HEK293 (cell line): ENCODE measurements around the gene PRKRA.

Source experiments
- CTCF ChIA-PET: fragments of 350-600 bp; formaldehyde crosslinking; extraction: SDS; loops from one replicate; lab custom pipeline; 2021; ENCODE audit warnings: antibody characterized with exemption; lab: Yijun Ruan, JAX
- POLR2A ChIA-PET: fragments of 300-600 bp; formaldehyde crosslinking; extraction: SDS; loops from one replicate; lab custom pipeline; 2020; ENCODE audit warnings: antibody characterized with exemption, inconsistent platforms; lab: Yijun Ruan, JAX
- H3K27ac ChIP-seq: fragments of 200-500 bp; sonication (Bioruptor generic); 2 replicates; pipeline ENCODE4 v1.5.1; 2014; ENCODE audit warnings: low read depth, low read length, control low read depth, inconsistent platforms; ENCODE audit errors: extremely low read depth
- H3K36me3 ChIP-seq, 2 experiments: fragments of 200-500 bp in 1 of 2; sonication (Bioruptor generic) in 1 of 2; 1 replicate in 1 of 2; 2 replicates in 1 of 2; pipeline ENCODE4 v1.5.1; 2014 to 2017; ENCODE audit warnings: inconsistent platforms in 2 of 2, low read length in 2 of 2; ENCODE audit not compliant: control insufficient read depth in 2 of 2, insufficient read depth in 1 of 2
- H3K4me1 ChIP-seq: fragments of 200-500 bp; sonication (Bioruptor generic); 2 replicates; pipeline ENCODE4 v1.5.1; 2014; ENCODE audit warnings: mild to moderate bottlenecking, low read length, inconsistent platforms; ENCODE audit not compliant: control insufficient read depth, insufficient read depth
- H3K4me3 ChIP-seq: 2 replicates; pipeline ENCODE4 v1.5.1; 2011; ENCODE audit warnings: low read depth, mild to moderate bottlenecking, control low read depth, low read length, moderate library complexity
- H3K9me3 ChIP-seq: fragments of 200-500 bp; sonication (Bioruptor generic); 2 replicates; pipeline ENCODE4 v1.5.1; 2014; ENCODE audit warnings: low read depth, low read length, inconsistent platforms; ENCODE audit not compliant: control insufficient read depth, insufficient read depth
- HOXA7 ChIP-seq: sonication (generic); formaldehyde crosslinking; IDR thresholded peaks from 2 replicates; pipeline ENCODE4 v1.8.1; 2022; ENCODE audit warnings: missing genetic modification reagents, borderline replicate concordance
- REPIN1 ChIP-seq: fragments of 450-650 bp; formaldehyde crosslinking; IDR thresholded peaks from 2 replicates; pipeline ENCODE4 v1.5.1; 2017; ENCODE audit warnings: missing biosample characterization, missing genetic modification characterization, low read depth
- SCRT2 ChIP-seq: fragments of 450-650 bp; formaldehyde crosslinking; IDR thresholded peaks from 2 replicates; pipeline ENCODE4 v1.5.1; 2016; ENCODE audit warnings: missing biosample characterization, missing genetic modification characterization
- ZBTB20 ChIP-seq: fragments of 450-650 bp; formaldehyde crosslinking; IDR thresholded peaks from 2 replicates; pipeline ENCODE4 v1.5.1; 2016; ENCODE audit warnings: missing biosample characterization, missing genetic modification characterization
- ZNF132 ChIP-seq: fragments of 450-650 bp; formaldehyde crosslinking; IDR thresholded peaks from 2 replicates; pipeline ENCODE4 v1.5.1; 2017; ENCODE audit warnings: missing biosample characterization, missing genetic modification characterization, borderline replicate concordance
- ZNF23 ChIP-seq: fragments of 450-650 bp; formaldehyde crosslinking; IDR thresholded peaks from 2 replicates; pipeline ENCODE4 v1.5.1; 2016; ENCODE audit warnings: missing biosample characterization, missing genetic modification characterization, borderline replicate concordance
- ZNF248 ChIP-seq: fragments of 450-650 bp; formaldehyde crosslinking; IDR thresholded peaks from 2 replicates; pipeline ENCODE4 v1.5.1; 2017; ENCODE audit warnings: missing biosample characterization, missing genetic modification characterization
- ZNF274 ChIP-seq, 2 experiments: fragments of 200-500 bp in 1 of 2; fragments of 450-650 bp in 1 of 2; sonication (Bioruptor generic) in 1 of 2; formaldehyde crosslinking in 1 of 2; IDR thresholded peaks; 2 replicates each; pipeline versions ENCODE4 v1.5.1 to v1.6.1; 2014 to 2016; ENCODE audit warnings: borderline replicate concordance in 1 of 2, inconsistent platforms in 1 of 2, low read length in 1 of 2, missing biosample characterization in 1 of 2, missing genetic modification characterization in 1 of 2
- ZNF335 ChIP-seq: fragments of 450-650 bp; formaldehyde crosslinking; conservative IDR thresholded peaks from 2 replicates; pipeline ENCODE4 v1.5.1; 2016; ENCODE audit warnings: missing biosample characterization, missing genetic modification characterization
- ZNF549 ChIP-seq: fragments of 450-650 bp; IDR thresholded peaks from 2 replicates; pipeline ENCODE4 v1.5.1; 2018; ENCODE audit warnings: missing biosample characterization, missing genetic modification characterization, mild to moderate bottlenecking, inconsistent platforms, moderate library complexity
- ZNF600 ChIP-seq: fragments of 450-650 bp; formaldehyde crosslinking; IDR thresholded peaks from 2 replicates; pipeline ENCODE4 v1.5.1; 2016; ENCODE audit warnings: missing biosample characterization, missing genetic modification characterization
- ZNF610 ChIP-seq: fragments of 450-650 bp; formaldehyde crosslinking; IDR thresholded peaks from 2 replicates; pipeline ENCODE4 v1.5.1; 2016; ENCODE audit warnings: missing biosample characterization, missing genetic modification characterization, borderline replicate concordance
- ZNF624 ChIP-seq: fragments of 450-650 bp; formaldehyde crosslinking; IDR thresholded peaks from 2 replicates; pipeline ENCODE4 v1.5.1; 2017; ENCODE audit warnings: missing biosample characterization, missing genetic modification characterization
- ZSCAN23 ChIP-seq: fragments of 450-650 bp; formaldehyde crosslinking; IDR thresholded peaks from 2 replicates; pipeline ENCODE4 v1.5.1; 2016; ENCODE audit warnings: missing biosample characterization, missing genetic modification characterization
- TF ChIP-seq, protein P1 (sequence below): fragments of 450-650 bp; formaldehyde crosslinking; IDR thresholded peaks from 2 replicates; pipeline ENCODE4 v1.5.1; 2017; ENCODE audit warnings: missing biosample characterization, missing genetic modification characterization
- TF ChIP-seq, protein P2 (sequence below): fragments of 450-650 bp; formaldehyde crosslinking; IDR thresholded peaks from 2 replicates; pipeline ENCODE4 v1.5.1; 2016; ENCODE audit warnings: missing biosample characterization, missing genetic modification characterization
- TF ChIP-seq, protein P3 (sequence below): fragments of 450-650 bp; formaldehyde crosslinking; IDR thresholded peaks from 2 replicates; pipeline ENCODE4 v1.5.1; 2017; ENCODE audit warnings: missing biosample characterization, mild to moderate bottlenecking, missing genetic modification characterization, moderate library complexity
- TF ChIP-seq, protein P4 (sequence below): fragments of 450-650 bp; formaldehyde crosslinking; IDR thresholded peaks from 2 replicates; pipeline ENCODE4 v1.5.1; 2017; ENCODE audit warnings: missing biosample characterization, missing genetic modification characterization

The PRKRA gene

DNA sequence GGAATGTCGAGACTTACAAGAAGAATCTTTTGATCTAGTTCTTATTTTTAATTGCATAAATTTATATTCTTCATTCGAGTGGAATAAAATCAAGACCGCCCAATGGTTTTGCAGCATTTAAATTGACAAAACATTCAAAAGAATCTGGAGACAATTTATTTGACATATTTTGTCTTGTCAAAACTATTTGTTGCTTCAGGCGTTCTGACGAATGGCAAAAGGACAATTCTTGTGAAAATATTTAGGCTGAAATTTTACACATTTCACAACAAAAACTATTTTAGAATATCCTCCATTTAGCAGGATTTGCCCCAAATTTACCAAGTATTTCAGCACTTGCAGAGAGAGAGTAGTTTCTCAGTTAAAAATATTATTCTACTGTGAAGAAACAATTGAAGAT lies 41.7 kb downstream of the PRKRA start (continued):
- TF ChIP-seq, protein P1, sequence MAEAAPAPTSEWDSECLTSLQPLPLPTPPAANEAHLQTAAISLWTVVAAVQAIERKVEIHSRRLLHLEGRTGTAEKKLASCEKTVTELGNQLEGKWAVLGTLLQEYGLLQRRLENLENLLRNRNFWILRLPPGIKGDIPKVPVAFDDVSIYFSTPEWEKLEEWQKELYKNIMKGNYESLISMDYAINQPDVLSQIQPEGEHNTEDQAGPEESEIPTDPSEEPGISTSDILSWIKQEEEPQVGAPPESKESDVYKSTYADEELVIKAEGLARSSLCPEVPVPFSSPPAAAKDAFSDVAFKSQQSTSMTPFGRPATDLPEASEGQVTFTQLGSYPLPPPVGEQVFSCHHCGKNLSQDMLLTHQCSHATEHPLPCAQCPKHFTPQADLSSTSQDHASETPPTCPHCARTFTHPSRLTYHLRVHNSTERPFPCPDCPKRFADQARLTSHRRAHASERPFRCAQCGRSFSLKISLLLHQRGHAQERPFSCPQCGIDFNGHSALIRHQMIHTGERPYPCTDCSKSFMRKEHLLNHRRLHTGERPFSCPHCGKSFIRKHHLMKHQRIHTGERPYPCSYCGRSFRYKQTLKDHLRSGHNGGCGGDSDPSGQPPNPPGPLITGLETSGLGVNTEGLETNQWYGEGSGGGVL: no peak
- no peak for TF ChIP-seq SCRT2 (tag by site-specific recombination)
- TF ChIP-seq, protein P2, sequence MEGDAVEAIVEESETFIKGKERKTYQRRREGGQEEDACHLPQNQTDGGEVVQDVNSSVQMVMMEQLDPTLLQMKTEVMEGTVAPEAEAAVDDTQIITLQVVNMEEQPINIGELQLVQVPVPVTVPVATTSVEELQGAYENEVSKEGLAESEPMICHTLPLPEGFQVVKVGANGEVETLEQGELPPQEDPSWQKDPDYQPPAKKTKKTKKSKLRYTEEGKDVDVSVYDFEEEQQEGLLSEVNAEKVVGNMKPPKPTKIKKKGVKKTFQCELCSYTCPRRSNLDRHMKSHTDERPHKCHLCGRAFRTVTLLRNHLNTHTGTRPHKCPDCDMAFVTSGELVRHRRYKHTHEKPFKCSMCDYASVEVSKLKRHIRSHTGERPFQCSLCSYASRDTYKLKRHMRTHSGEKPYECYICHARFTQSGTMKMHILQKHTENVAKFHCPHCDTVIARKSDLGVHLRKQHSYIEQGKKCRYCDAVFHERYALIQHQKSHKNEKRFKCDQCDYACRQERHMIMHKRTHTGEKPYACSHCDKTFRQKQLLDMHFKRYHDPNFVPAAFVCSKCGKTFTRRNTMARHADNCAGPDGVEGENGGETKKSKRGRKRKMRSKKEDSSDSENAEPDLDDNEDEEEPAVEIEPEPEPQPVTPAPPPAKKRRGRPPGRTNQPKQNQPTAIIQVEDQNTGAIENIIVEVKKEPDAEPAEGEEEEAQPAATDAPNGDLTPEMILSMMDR: no peak

DNA sequence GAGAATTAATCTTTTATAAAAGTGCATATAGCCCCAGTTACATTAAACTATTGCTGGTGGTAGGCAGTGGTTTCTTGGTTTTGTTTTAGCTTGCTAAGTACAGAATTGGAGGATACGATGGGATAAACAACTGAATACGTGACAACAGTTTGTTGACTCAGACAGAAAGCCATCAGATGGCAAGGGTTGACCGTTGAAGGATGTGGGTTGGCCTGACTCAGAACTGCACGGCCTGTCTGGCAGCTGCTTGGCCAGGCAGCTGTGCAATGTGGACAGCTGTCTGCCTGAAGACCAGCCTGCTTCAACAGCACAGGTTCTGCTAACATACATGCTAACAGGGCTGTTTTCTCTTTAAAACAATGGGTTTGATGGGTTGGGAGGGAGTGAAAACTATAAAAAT lies 46.6 kb downstream of the PRKRA start:
- Histone ChIP-seq H3K9me3 (no peaks in the 10 kb centered on the region), H3K27ac (no peak overlapping the region), H3K4me1 (no peaks in the 10 kb centered on the region), H3K36me3 (no peaks in the 10 kb centered on the region), H3K4me3 (no peak overlapping the region)
- ChIA-PET POLR2A (interaction anchor here (0.9 to 1.3 kb wide), 2 partner anchors 10 kb away, joined by 3 to 4 read pairs; no protein-coding TSS in a partner anchor), CTCF (interaction anchor here (0.6 to 3.0 kb wide), 4 partner anchors 9 to 293 kb away, joined by 3 to 19 read pairs (median 5); no protein-coding TSS in a partner anchor)
- peak; percentile 54; the same call in 1 of the 2 replicates for TF ChIP-seq ZNF335 (tag by site-specific recombination)
- no peak for TF ChIP-seq ZNF23 (tag by site-specific recombination)

DNA sequence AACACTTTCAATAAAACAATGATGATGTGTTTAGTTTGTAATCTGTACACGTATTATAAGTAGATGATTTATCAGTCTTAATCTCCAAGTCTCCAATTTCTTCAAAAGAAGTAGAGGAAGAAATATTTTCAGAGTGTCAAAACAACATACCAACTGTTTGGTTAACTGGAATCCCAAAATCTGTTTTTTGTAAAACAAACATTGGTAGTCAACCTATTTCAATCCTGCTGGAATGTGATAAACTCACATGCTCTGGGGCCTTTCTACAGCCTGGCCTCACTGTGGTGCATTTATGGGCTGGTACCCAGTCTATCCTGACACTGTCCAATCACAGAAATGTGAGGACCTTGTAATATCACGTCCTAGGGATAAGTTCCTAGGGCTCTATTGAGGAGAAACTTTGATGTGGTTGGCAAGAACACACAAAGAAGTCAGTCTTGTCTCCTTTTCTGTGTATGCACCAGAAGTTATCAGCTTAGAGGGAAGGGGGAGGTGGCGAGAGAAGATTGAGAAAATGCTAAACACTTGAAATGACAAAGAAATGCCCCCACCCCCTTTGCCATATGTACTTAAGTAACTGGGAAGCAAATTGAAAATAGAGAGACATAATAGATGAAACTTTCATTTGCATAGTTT lies 47.2 kb downstream of the PRKRA start:
- ChIA-PET CTCF (interaction anchor here (0.7 to 3.0 kb wide), 2 partner anchors 10 to 292 kb away, joined by 3 to 19 read pairs; no protein-coding TSS in a partner anchor), POLR2A (interaction anchor here (1.3 kb wide), 1 partner anchor 11 kb away, joined by 4 read pairs; no protein-coding TSS in a partner anchor)
- H3K4me3 ChIP-seq: no peak overlapping the region
- TF ChIP-seq ZNF624 (no peak), ZSCAN23 (tag by site-specific recombination) (no peak), ZNF248 (tag by site-specific recombination) (no peak), HOXA7 (CRISPR knock-in tag) (no peak), ZBTB20 (tag by site-specific recombination) (no peak), REPIN1 (tag by site-specific recombination) (no peak), ZNF132 (tag by site-specific recombination) (no peak), ZNF610 (tag by site-specific recombination) (no peak), ZNF274 (IDR thresholded peaks at IDR 0.05; ENCODE audit: low read length) (no peak), ZNF274 (tag by site-specific recombination; IDR thresholded peaks at IDR 0.05; ENCODE audit: borderline replicate concordance) (no peak), ZNF600 (no peak), ZNF549 (tag by site-specific recombination) (no peak)
- TF ChIP-seq, protein P3, sequence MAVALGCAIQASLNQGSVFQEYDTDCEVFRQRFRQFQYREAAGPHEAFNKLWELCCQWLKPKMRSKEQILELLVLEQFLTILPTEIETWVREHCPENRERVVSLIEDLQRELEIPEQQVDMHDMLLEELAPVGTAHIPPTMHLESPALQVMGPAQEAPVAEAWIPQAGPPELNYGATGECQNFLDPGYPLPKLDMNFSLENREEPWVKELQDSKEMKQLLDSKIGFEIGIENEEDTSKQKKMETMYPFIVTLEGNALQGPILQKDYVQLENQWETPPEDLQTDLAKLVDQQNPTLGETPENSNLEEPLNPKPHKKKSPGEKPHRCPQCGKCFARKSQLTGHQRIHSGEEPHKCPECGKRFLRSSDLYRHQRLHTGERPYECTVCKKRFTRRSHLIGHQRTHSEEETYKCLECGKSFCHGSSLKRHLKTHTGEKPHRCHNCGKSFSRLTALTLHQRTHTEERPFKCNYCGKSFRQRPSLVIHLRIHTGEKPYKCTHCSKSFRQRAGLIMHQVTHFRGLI (tag by site-specific recombination): no peak
- TF ChIP-seq, protein P4, sequence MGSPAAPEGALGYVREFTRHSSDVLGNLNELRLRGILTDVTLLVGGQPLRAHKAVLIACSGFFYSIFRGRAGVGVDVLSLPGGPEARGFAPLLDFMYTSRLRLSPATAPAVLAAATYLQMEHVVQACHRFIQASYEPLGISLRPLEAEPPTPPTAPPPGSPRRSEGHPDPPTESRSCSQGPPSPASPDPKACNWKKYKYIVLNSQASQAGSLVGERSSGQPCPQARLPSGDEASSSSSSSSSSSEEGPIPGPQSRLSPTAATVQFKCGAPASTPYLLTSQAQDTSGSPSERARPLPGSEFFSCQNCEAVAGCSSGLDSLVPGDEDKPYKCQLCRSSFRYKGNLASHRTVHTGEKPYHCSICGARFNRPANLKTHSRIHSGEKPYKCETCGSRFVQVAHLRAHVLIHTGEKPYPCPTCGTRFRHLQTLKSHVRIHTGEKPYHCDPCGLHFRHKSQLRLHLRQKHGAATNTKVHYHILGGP (tag by site-specific recombination): no peak
- no peaks in the 10 kb centered on the region for H3K4me1 ChIP-seq
- no peaks in the 10 kb centered on the region for H3K36me3 ChIP-seq
- H3K9me3 ChIP-seq: no peaks in the 10 kb centered on the region
- H3K27ac ChIP-seq: no peak overlapping the region
